NB4 (cell line): ENCODE data around the gene ZC3H12D.
"Not testable (repeated sequence)": the region's sequence is repeated elsewhere in the genome, so short reads cannot be mapped to it uniquely, and the experiment has no call there.

Experiments used
- DNase-seq: peaks from one replicate; pipeline ENCODE4 v3.0.0; 2010; ENCODE audit warnings: low read depth
- H3K4me3 ChIP-seq: one replicate; pipeline ENCODE4 v1.5.1; 2011; ENCODE audit warnings: mild to moderate bottlenecking, low read depth, low read length, moderate library complexity
- CTCF ChIP-seq: IDR thresholded peaks from one replicate; pipeline ENCODE4 v1.5.1; 2012; ENCODE audit warnings: low read depth, low read length
- MAX ChIP-seq: IDR thresholded peaks from 2 replicates; pipeline ENCODE4 v1.6.1; 2011; ENCODE audit warnings: low read depth, low read length
- MYC ChIP-seq: IDR thresholded peaks from 2 replicates; pipeline ENCODE4 v1.6.1; 2011; ENCODE audit warnings: low read depth, low read length
- POLR2A ChIP-seq: IDR thresholded peaks from 2 replicates; pipeline ENCODE4 v1.6.1; 2011; ENCODE audit warnings: mild to moderate bottlenecking; ENCODE audit not compliant: insufficient read length; ENCODE audit errors: extremely low read depth

Gene ZC3H12D

DNA sequence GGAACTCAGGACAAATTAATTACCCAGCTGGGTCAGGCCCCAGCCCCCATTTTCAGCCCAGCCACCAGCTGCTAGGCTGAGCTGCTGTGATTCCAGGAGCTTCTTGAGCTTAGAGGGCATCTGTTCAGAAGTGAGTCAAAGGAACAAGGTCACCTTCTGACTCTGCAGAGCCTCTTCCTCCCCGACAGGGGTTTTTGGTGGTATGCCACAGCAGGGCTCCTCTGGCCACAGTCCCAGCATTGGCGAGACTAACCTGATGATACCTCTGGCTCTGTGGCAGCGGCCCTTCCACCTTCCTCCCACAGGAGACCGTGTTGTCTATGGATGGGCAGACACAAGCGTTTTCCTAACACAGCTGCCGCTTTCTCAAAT lies 39.7 kb downstream of the ZC3H12D start:
- TF ChIP-seq MYC (no peak), CTCF (no peak), MAX (no peak), POLR2A (no peak)
- H3K4me3 ChIP-seq = no peak overlapping the region
- no peak for DNase-seq

- not testable (repeated sequence) for H3K4me3 ChIP-seq, DNase-seq
Measured at GRCh38 chr6:149444360-149445094, 40.3 kb downstream of the ZC3H12D start.

- H3K4me3 ChIP-seq = no peak overlapping the region
- no peak for DNase-seq
- no peak for TF ChIP-seq MYC
- no peak for TF ChIP-seq POLR2A
- no peak for TF ChIP-seq CTCF
- no peak for TF ChIP-seq MAX
Measured at GRCh38 chr6:149443411-149444181, 41.2 kb downstream of the ZC3H12D start.

DNA sequence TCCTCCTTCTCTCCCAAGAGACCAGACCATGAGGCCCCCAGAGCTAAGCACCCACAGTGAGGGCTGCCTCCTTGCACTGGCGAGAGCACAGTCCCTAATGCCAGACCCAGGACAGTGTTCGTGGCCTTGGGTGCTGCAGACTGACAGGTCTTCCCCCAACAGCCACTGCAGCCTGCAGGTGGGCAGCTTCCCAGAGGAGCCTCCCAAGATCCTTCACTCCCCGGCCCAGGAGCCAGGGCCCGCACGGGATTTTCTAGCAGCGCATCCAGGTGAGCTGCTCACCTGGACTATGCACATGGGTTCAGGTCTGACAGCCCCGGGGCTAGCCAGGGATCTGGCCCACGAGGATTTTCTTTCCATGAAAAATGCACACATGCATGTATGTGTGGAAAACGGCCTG lies 43.1 kb downstream of the ZC3H12D start:
- DNase-seq = no peak
- no peak overlapping the region for H3K4me3 ChIP-seq
- TF ChIP-seq POLR2A = no peak
- TF ChIP-seq MYC = no peak
- TF ChIP-seq CTCF = no peak
- TF ChIP-seq MAX = no peak

- no peak overlapping the region for H3K4me3 ChIP-seq
- DNase-seq = no peak
- TF ChIP-seq MAX (no peak), MYC (no peak), CTCF (no peak), POLR2A (no peak)
Measured at GRCh38 chr6:149440735-149441671, 43.8 kb downstream of the ZC3H12D start.

DNA sequence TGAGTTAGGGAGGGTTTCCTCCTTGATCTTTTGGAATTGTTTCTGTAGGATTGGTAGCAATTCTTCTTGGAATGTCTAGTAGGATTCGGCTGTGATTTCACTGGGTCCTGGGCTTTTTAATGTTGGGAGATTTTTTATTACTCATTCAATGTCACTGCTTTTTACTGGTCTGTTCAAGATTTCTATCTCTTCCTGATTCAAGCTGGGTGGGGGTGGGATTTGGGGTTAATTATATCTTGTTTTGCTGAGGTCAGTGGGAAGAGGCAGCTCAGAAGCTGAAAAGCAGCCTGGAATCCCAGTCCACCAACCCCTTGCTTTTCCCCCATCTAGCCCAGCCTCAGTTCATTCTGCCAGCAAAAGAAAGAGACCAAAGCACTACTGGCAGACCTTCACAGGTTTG lies 45.2 kb downstream of the ZC3H12D start:
- no peak for DNase-seq
- no peak for TF ChIP-seq MYC
- TF ChIP-seq MAX = no peak
- no peak for TF ChIP-seq CTCF
- no peak for TF ChIP-seq POLR2A
- H3K4me3 ChIP-seq = no peak overlapping the region
